HCEC 1CT (cell line): ENCODE results near the gene CD72.
A peak's percentile ranks its signal among the peaks of the same experiment; 100 is the strongest.
"Not testable (repeated sequence)": the region's sequence is repeated elsewhere in the genome, so short reads cannot be mapped to it uniquely, and the experiment has no call there.

Source experiments
- DNase-seq: peaks from one replicate; pipeline ENCODE4 v3.0.0-alpha.2; 2017

Gene CD72

DNA sequence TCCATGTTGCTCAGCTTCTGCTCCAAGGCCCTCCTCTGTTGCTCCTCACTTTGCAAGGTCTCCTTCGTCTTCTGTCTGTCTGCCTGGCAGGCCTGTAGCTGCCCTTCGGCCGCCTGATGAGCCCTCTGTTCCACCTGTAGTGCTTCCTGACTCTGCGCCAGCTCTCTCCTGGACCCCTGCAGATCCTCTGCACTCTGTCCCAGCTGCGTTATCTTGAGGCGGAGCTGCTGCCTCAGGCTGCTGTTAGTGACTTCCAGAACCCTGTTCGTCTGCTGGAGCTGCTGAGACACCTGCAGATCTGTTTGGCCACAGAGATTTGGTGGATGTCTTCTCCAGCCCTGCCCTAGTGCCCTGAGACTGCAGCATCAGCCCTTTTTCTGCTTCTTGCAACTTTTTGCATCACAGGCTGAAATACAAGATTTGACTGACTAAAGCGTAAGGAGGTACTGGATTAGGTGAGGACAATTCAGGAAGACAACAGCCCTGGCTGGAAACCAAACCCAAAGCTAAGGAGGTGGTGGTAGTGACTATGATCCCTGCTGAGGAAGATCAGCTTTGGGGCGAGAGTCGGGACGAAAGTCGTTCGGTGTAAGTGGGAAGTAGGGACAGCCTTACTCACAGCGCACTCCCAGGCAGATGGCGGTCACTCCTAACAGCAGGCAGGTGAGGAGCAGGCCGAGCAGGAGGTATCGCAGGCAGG is 2.1 kb downstream of the CD72 start:
- DNase-seq, result no peak

- DNase-seq, result no peak
Observed at GRCh38 chr9:35612843-35613242, 5.4 kb downstream of the CD72 start.

DNA sequence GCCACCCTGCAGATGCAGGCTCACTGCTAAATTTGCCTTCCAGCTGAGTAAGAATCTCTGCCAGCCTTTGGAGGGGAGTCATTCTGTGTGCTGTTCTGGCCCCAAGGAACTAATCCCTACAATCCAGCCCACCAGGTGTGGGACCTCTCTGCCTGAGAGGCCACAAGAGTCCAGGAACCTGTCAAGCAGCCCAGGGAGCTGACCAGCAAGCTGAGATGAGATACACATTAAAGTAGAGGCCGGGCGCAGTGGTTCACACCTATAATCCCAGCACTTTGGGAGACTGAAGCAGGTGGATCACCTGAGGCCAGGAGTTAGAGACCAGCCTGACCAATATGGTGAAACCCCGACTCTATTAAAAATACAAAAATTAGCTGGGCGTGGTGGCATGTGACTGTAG is 6.1 kb downstream of the CD72 start:
- DNase-seq, result not testable (repeated sequence)

- DNase-seq, result peak; percentile 35
Observed at GRCh38 chr9:35611230-35611797, 6.9 kb downstream of the CD72 start.

GRCh38 chr9:35609820-35610163 is 8.4 kb downstream of the CD72 start:
- DNase-seq, result no peak

DNA sequence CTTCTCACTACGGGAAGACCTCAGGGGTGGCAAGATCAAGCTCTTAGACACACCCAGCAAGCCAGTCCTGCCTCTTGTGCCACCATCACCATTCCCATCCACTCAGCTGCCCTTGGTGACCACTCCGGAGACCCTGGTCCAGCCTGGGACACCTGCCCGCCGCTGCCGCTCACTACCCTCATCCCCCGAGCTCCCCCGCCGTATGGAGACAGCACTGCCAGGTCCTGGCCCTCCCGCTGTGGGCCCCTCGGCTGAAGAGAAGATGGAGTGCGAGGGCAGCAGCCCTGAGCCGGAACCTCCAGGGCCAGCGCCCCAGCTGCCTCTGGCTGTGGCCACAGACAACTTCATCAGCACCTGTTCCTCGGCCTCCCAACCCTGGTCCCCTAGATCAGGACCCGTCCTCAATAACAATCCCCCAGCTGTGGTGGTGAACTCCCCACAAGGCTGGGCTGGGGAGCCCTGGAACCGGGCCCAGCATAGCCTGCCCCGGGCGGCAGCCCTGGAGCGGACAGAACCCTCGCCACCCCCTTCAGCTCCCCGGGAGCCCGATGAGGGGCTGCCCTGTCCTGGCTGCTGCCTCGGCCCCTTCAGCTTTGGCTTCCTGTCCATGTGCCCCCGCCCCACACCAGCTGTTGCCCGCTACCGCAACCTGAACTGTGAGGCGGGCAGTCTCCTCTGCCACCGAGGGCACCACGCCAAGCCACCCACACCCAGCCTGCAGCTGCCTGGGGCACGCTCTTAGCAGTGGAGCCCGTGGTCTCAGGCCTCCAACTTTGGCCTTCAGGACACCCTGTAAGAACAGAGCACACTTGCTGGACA is 9.0 kb downstream of the CD72 start:
- DNase-seq, result no peak

DNA sequence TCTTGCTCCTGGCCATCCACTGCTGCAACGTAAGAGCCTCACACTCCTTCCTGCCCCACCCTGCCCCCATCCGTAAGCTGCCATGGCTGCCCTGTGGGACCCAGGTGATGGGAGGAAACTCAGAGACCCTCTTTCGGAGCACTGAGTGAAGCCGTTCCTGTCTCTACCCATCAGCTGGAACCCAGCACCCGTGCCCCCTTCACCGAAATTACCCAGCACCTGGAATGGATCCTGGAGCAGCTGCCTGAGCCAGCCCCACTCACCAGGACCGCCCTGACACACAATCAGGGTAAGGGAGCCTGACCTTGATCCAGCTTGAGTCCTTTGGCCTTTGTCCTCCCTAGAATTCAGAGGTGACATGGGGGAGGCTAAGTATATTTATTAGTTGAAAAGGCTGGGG is 10.0 kb downstream of the CD72 start:
- DNase-seq, result no peak

- DNase-seq, result no peak
Observed at GRCh38 chr9:35606726-35607125, 11.5 kb downstream of the CD72 start.

- no peak for DNase-seq
Observed at GRCh38 chr9:35606138-35606504, 12.1 kb downstream of the CD72 start.

DNA sequence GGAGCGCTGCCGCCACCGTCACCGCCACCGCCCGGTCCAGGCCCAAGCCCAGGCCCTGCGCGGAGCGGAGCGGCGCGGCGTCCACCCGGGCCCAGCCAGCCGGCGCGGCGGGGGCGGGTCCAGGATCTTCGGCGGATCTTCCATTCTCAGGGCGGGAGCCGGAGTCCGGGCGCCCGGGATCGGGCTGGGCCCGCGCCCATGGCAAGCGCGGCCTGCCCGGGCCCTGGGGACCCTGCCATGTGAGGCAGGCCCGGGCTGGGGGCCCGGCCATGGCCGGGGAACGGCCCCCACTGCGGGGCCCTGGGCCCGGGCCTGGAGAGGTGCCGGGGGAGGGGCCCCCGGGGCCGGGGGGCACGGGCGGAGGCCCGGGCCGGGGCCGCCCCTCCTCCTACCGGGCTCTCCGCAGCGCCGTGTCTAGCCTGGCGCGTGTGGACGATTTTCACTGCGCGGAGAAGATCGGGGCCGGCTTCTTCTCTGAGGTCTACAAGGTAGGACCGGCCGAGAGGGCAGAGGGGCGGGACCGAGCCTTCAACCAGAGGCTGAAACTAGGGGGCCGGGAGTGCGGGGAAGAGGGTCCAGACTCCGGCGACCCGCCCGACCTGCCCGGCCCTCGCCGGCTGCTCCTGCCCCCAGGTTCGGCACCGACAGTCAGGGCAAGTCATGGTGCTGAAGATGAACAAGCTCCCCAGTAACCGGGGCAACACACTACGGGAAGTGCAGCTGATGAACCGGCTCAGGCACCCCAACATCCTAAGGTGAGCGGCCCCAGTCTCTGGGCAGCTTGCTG is 12.7 kb downstream of the CD72 start:
- peak; percentile 9 for DNase-seq

- peak; percentile 58 for DNase-seq
Observed at GRCh38 chr9:35604578-35605350, 13.4 kb downstream of the CD72 start, which contains the start of gene TESK1. TSS of gene TESK1 (plus strand) at chr9:35605262. CDS start at chr9:35605620, 358 bp downstream.

GRCh38 chr9:35603986-35604577 is 14.1 kb downstream of the CD72 start:
- DNase-seq, result peak; percentile 99

DNA sequence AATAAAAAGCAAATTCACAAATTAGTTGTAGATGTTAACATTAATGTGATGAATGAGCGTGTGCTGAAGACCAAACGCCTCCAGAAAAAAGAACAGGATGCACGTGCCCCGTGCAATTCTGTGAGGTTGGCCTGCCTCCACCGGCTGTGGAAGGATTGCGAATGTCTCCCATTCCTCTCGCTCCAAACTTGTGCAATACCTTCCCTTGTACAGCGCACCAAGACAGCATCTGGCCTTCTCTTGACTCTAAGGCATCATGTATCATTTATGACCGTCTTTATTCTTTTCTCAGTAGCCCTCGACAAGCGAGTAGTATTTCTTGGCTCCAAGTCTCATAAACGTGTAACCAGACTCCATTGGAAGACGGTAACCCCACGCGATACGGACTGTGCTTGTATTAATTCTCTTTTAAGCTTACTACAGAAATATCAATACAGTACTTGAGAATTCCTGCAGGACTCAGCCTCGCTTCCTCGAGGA is 14.7 kb downstream of the CD72 start:
- DNase-seq, result peak; percentile 72

- no peak for DNase-seq
Observed at GRCh38 chr9:35599763-35600604, 18.2 kb downstream of the CD72 start.

GRCh38 chr9:35598866-35599590 is 19.2 kb downstream of the CD72 start:
- DNase-seq, result no peak

DNA sequence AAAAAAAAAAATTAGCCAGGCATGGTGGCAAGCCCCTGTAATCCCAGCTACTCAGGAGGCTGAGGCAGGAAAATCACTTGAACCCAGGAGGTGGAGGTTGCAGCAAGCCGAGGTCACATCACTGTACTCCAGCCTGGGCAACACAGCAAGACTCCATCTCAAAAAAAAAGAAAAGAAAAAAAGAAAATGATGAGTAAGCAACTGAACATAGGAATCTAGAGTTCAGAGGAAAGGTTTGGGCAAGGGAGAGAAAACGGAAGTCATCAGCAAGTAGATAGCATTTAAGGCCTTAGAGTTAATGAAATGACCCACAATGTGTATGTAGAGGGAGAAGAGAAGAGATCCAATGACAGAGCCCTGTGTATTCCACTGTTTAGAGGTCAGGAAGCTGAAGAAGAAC is 21.3 kb downstream of the CD72 start:
- not testable (repeated sequence) for DNase-seq

- DNase-seq, result no peak
Observed at GRCh38 chr9:35594471-35594870, 23.7 kb downstream of the CD72 start.

GRCh38 chr9:35593581-35593980 is 24.6 kb downstream of the CD72 start:
- DNase-seq, result no peak

GRCh38 chr9:35588506-35588905 is 29.7 kb downstream of the CD72 start:
- DNase-seq, result not testable (repeated sequence)

GRCh38 chr9:35584681-35585080 is 33.5 kb downstream of the CD72 start:
- not testable (repeated sequence) for DNase-seq
